ENCODE measurements around the gene TAS1R2.
A peak's percentile ranks its signal among the peaks of the same experiment; 100 is the strongest.

The TAS1R2 gene

DNA sequence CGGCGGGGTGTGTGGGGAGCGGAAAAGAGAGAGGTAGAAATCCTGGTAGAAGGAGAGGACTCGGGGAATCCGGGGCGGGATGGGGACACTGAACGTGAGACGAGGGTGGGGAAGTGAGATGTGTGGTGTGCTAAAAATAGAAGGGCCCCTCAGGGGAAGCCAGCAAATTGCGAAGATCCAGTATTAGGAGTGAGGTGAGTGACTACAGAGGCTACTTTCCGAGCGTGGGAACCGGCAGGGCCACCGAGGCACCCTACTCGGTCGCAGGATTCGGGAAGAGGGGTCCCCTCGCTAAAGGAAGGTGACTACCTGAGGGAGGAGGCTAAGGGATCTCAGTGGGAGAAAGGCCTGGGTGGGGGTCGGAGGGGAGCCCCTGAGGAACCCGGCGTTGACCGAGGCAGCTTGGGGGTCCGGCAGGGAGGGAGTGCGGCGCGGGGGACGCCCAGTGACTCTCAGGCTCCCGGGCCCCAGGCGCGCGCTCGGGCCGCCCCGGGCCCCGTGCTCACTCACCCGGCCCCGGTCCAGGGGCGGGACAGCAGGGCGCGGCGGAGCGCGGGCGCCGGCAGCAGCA lies 42.6 kb upstream of the TAS1R2 start:
- no peaks in the 10 kb centered on the region for H3K27me3 ChIP-seq (replicated peaks; ENCODE audit: control insufficient read depth, insufficient read depth, low read length)
- H3K36me3 ChIP-seq (ENCODE audit: control insufficient read depth, insufficient read depth, low read length), result peaks cover under 1% of the 10 kb centered on the region; the same call in 1 of the 2 replicates
- peak overlapping the region; percentile 89 for H3K4me3 ChIP-seq (replicated peaks; ENCODE audit: low read depth, low read length)
- no peak for TF ChIP-seq CTCF (IDR thresholded peaks at IDR 0.05; ENCODE audit: insufficient read depth, low read length, poor library complexity, severe bottlenecking)
- DNase-seq (ENCODE audit: extremely low read depth, insufficient read length), result no peak

- peak overlapping the region; percentile 89 for H3K4me3 ChIP-seq (replicated peaks; ENCODE audit: low read depth, low read length)
- H3K27me3 ChIP-seq (replicated peaks; ENCODE audit: control insufficient read depth, insufficient read depth, low read length), result no peaks in the 10 kb centered on the region
- DNase-seq (ENCODE audit: extremely low read depth, insufficient read length), result no peak
- TF ChIP-seq CTCF (IDR thresholded peaks at IDR 0.05; ENCODE audit: insufficient read depth, low read length, poor library complexity, severe bottlenecking), result no peak
- peaks cover 1% of the 10 kb centered on the region; the same call in 1 of the 2 replicates for H3K36me3 ChIP-seq (ENCODE audit: control insufficient read depth, insufficient read depth, low read length)
These were observed 41.9 kb upstream of the TAS1R2 start for GRCh38 chr1:18901147-18901951.

DNA sequence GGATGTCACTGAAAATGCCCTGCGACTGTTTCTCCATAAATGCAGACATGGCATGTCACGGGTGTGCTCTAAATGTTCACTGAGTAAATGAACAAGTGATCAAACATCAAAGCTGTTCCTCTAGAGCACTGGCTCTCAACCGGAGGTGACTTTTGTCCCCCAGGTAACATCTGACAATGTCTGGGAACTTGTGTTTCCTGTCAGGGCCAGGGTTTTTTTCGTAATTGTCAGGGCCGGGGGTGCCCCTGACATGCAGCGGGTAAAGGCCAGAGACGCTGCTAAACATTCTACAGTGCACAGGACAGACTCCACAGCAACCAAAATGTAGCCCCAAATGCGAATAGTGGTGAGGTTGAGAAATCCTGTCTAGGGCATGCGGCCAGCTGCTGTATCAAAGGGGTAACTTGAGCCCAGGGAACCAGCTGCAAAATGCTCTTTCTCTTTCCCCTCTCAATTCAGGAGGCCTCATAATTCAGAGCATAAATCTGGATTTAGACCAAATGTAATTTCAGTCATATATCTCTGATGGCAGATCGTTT lies 40.9 kb upstream of the TAS1R2 start:
- no peak for DNase-seq (ENCODE audit: extremely low read depth, insufficient read length)
- TF ChIP-seq CTCF (IDR thresholded peaks at IDR 0.05; ENCODE audit: insufficient read depth, low read length, poor library complexity, severe bottlenecking), result no peak
- H3K4me3 ChIP-seq (replicated peaks; ENCODE audit: low read depth, low read length), result no peak overlapping the region
- H3K36me3 ChIP-seq (ENCODE audit: control insufficient read depth, insufficient read depth, low read length), result peaks cover 1% of the 10 kb centered on the region; the same call in 1 of the 2 replicates
- no peaks in the 10 kb centered on the region for H3K27me3 ChIP-seq (replicated peaks; ENCODE audit: control insufficient read depth, insufficient read depth, low read length)

- no peak overlapping the region for H3K4me3 ChIP-seq (replicated peaks; ENCODE audit: low read depth, low read length)
- H3K27me3 ChIP-seq (replicated peaks; ENCODE audit: control insufficient read depth, insufficient read depth, low read length), result no peaks in the 10 kb centered on the region
These were observed 40.0 kb upstream of the TAS1R2 start for GRCh38 chr1:18899363-18900049.

DNA sequence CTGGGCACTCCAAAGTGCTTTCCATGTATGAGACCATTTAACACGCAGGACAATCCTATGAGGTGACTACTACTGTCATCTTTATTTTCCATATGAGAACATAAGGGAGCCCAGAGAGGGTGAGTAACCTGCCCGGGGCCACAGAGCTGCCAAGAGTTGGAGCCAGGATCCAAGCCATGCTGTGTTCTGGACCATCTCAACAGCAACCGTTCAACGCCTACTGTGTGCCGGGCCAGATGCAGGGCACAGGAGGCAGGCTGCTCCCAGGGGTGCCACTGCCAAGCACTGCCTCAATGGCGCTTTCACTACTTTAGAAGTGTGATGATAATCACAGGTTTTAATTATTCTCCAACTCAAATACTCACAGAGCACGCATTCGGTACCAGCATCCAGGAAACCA lies 39.1 kb upstream of the TAS1R2 start:
- no peak for DNase-seq (ENCODE audit: extremely low read depth, insufficient read length)
- H3K4me3 ChIP-seq (replicated peaks; ENCODE audit: low read depth, low read length), result no peak overlapping the region
- H3K27me3 ChIP-seq (replicated peaks; ENCODE audit: control insufficient read depth, insufficient read depth, low read length), result no peaks in the 10 kb centered on the region
- H3K36me3 ChIP-seq (ENCODE audit: control insufficient read depth, insufficient read depth, low read length), result peaks cover 1% of the 10 kb centered on the region
- TF ChIP-seq CTCF (IDR thresholded peaks at IDR 0.05; ENCODE audit: insufficient read depth, low read length, poor library complexity, severe bottlenecking), result no peak

More at GRCh38 chr1:18899363-18900049, 40.0 kb upstream of the TAS1R2 start:
- no peak for DNase-seq (ENCODE audit: extremely low read depth, insufficient read length)
- TF ChIP-seq CTCF (IDR thresholded peaks at IDR 0.05; ENCODE audit: insufficient read depth, low read length, poor library complexity, severe bottlenecking), result no peak
- peaks cover 1% of the 10 kb centered on the region for H3K36me3 ChIP-seq (ENCODE audit: control insufficient read depth, insufficient read depth, low read length)

Measured in GM06990 (cell line).